Central memory CD4-positive, alpha-beta T cell (primary cell): ENCODE data around the gene LRP4.

Experiments
- DNase-seq: peaks from one replicate; pipeline ENCODE4 v3.0.0; 2022

The LRP4 gene

GRCh38 chr11:46890665-46891064 lies 27.7 kb downstream of the LRP4 start:
- DNase-seq: no peak

- DNase-seq: peak; percentile 61
These were observed 28.5 kb downstream of the LRP4 start for GRCh38 chr11:46889689-46890475.

- no peak for DNase-seq
These were observed 29.1 kb downstream of the LRP4 start for GRCh38 chr11:46889251-46889650.

GRCh38 chr11:46888636-46889035 lies 29.7 kb downstream of the LRP4 start:
- DNase-seq: no peak

GRCh38 chr11:46886211-46886610 lies 32.1 kb downstream of the LRP4 start:
- no peak for DNase-seq

- no peak for DNase-seq
These were observed 39.2 kb downstream of the LRP4 start for GRCh38 chr11:46879056-46879585.

GRCh38 chr11:46877580-46877979 lies 40.8 kb downstream of the LRP4 start:
- DNase-seq: no peak

- no peak for DNase-seq
These were observed 41.9 kb downstream of the LRP4 start for GRCh38 chr11:46876471-46876870.

GRCh38 chr11:46874586-46874985 lies 43.8 kb downstream of the LRP4 start:
- DNase-seq: no peak

- no peak for DNase-seq
These were observed 49.4 kb downstream of the LRP4 start for GRCh38 chr11:46868912-46869311.

- no peak for DNase-seq
These were observed 53.0 kb downstream of the LRP4 start for GRCh38 chr11:46865340-46865739.

- no peak for DNase-seq
These were observed 58.1 kb downstream of the LRP4 start for GRCh38 chr11:46860218-46860617.

GRCh38 chr11:46858920-46859546 lies 59.3 kb downstream of the LRP4 start:
- DNase-seq: no peak

- no peak for DNase-seq
These were observed 60.7 kb downstream of the LRP4 start for GRCh38 chr11:46857666-46858065.

- no peak for DNase-seq
These were observed 61.6 kb downstream of the LRP4 start for GRCh38 chr11:46856605-46857343.

- no peak for DNase-seq
These were observed 62.5 kb downstream of the LRP4 start for GRCh38 chr11:46855863-46856262.

- DNase-seq: no peak
These were observed 63.2 kb downstream of the LRP4 start for GRCh38 chr11:46855167-46855566.

- DNase-seq: no peak
These were observed 67.4 kb downstream of the LRP4 start for GRCh38 chr11:46850829-46851380.

GRCh38 chr11:46849631-46850030 lies 68.7 kb downstream of the LRP4 start:
- no peak for DNase-seq

GRCh38 chr11:46846510-46846830 lies 71.9 kb downstream of the LRP4 start:
- DNase-seq: no peak

- peak; percentile 81 for DNase-seq
These were observed 72.4 kb downstream of the LRP4 start, which contains the start of gene CKAP5 for GRCh38 chr11:46845740-46846509. Gene CKAP5, minus strand, starts transcription at chr11:46846280. Its CDS starts 25,049 bp downstream, at chr11:46821231.

- DNase-seq: no peak
These were observed 73.0 kb downstream of the LRP4 start for GRCh38 chr11:46845440-46845739.

- DNase-seq: no peak
These were observed 78.2 kb downstream of the LRP4 start for GRCh38 chr11:46840116-46840515.
